ENCODE measurements around the gene HSPA1L. TPM values are rescaled to one million over a fixed set of nuclear protein-coding genes. Genes with fewer than 3 reads are reported as not detected.
A peak's percentile ranks its signal among the peaks of the same experiment; 100 is the strongest.

The HSPA1L gene
- total and polyA plus RNA-seq, 2 experiments from 2014 or later = 0.44 to 0.83 TPM

DNA sequence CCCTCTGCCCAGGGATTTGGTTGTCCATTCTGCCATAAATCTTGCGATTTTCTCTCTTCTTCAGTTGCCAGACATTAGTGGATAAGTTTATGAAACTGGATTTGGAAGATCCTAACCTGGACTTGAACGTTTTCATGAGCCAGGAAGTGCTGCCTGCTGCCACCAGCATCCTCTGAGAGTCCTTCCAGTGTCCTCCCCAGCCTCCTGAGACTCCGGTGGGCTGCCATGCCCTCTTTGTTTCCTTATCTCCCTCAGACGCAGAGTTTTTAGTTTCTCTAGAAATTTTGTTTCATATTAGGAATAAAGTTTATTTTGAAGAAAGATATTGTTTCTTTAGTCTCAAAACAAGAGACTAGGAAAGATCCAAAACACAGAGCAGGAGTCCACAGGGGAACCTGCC is 52.7 kb downstream of the HSPA1L start, which contains the start of gene SAPCD1:
TSS of gene SAPCD1 (plus strand) at position 301 of the 400 bp plus-strand sequence. CDS start 399 bp downstream, outside the sequence.
- Histone ChIP-seq H3K9me2 (ENCODE audit: insufficient read depth) (no peaks in the 10 kb centered on the region), H3K36me3 (ENCODE audit: insufficient read depth) (no peaks in the 10 kb centered on the region), H3F3A (replicated peaks; ENCODE audit: low read depth) (0 out of 2 replicates have a peak, but pooled peaks cover 2% of the 10 kb centered on the region), H3K4me2 (no peak within 1 kb of the TSS), H3K27me3 (ENCODE audit: insufficient read depth) (no peaks in the 10 kb centered on the region), H3K4me3 (no peak within 1 kb of the TSS), H3K27ac (ENCODE audit: low read depth) (no peak within 1 kb of the TSS), H2AFZ (no peak within 1 kb of the TSS), H4K20me1 (replicated peaks; ENCODE audit: insufficient read depth) (no peaks in the 10 kb centered on the region), H3K4me1 (ENCODE audit: insufficient read depth) (peaks cover 14% of the 10 kb centered on the region), H3K79me2 (replicated peaks; ENCODE audit: insufficient read depth) (no peaks in the 10 kb centered on the region)
- Mint-ChIP-seq H3K4me1 (peaks cover 24% of the 10 kb centered on the region), H3K9me3 (no peaks in the 10 kb centered on the region; the same call in 2 of the 3 replicates), H3K36me3 (ENCODE audit: low read depth) (peaks cover 22% of the 10 kb centered on the region), H3K27me3 (ENCODE audit: insufficient read depth, low read depth, poor library complexity) (peaks cover 7% of the 10 kb centered on the region), H3K27ac (peak within 1 kb of the TSS; percentile 59; the same call in 1 of the 2 replicates), H3K4me3 (peak within 1 kb of the TSS; percentile 2; the same call in 1 of the 3 replicates)
- ATAC-seq = no peak
- TF ChIP-seq POLR2AphosphoS5 (IDR thresholded peaks at IDR 0.05; ENCODE audit: low read depth) = no peak
- TF ChIP-seq, protein P1, sequence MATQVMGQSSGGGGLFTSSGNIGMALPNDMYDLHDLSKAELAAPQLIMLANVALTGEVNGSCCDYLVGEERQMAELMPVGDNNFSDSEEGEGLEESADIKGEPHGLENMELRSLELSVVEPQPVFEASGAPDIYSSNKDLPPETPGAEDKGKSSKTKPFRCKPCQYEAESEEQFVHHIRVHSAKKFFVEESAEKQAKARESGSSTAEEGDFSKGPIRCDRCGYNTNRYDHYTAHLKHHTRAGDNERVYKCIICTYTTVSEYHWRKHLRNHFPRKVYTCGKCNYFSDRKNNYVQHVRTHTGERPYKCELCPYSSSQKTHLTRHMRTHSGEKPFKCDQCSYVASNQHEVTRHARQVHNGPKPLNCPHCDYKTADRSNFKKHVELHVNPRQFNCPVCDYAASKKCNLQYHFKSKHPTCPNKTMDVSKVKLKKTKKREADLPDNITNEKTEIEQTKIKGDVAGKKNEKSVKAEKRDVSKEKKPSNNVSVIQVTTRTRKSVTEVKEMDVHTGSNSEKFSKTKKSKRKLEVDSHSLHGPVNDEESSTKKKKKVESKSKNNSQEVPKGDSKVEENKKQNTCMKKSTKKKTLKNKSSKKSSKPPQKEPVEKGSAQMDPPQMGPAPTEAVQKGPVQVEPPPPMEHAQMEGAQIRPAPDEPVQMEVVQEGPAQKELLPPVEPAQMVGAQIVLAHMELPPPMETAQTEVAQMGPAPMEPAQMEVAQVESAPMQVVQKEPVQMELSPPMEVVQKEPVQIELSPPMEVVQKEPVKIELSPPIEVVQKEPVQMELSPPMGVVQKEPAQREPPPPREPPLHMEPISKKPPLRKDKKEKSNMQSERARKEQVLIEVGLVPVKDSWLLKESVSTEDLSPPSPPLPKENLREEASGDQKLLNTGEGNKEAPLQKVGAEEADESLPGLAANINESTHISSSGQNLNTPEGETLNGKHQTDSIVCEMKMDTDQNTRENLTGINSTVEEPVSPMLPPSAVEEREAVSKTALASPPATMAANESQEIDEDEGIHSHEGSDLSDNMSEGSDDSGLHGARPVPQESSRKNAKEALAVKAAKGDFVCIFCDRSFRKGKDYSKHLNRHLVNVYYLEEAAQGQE (IDR thresholded peaks at IDR 0.05; ENCODE audit: unreplicated experiment) = no peak
- no peak for TF ChIP-seq STAT1 (IDR thresholded peaks at IDR 0.05; ENCODE audit: unreplicated experiment)
- TF ChIP-seq ETS1 (IDR thresholded peaks at IDR 0.05) = no peak
- TF ChIP-seq CTCF (conservative IDR thresholded peaks at IDR 0.05; ENCODE audit: low read depth in 2 of 2) = no peak
- no peak for TF ChIP-seq EZH2 (IDR thresholded peaks at IDR 0.05; ENCODE audit: low read depth, unreplicated experiment)
- TF ChIP-seq NANOG (IDR thresholded peaks at IDR 0.05; ENCODE audit: borderline replicate concordance) = no peak
- TF ChIP-seq ZNF114 (CRISPR knock-in tag; IDR thresholded peaks at IDR 0.05) = no peak
- no peak for TF ChIP-seq EZH2phosphoT487 (IDR thresholded peaks at IDR 0.05; ENCODE audit: unreplicated experiment)
- no peak for TF ChIP-seq JUNB (IDR thresholded peaks at IDR 0.05; ENCODE audit: unreplicated experiment)
- TF ChIP-seq ZNF331 (CRISPR knock-in tag; IDR thresholded peaks at IDR 0.05; ENCODE audit: low read depth) = no peak
- no peak for TF ChIP-seq CREB1 (CRISPR knock-in tag; IDR thresholded peaks at IDR 0.05; ENCODE audit: low read depth)
- TF ChIP-seq, protein P2, sequence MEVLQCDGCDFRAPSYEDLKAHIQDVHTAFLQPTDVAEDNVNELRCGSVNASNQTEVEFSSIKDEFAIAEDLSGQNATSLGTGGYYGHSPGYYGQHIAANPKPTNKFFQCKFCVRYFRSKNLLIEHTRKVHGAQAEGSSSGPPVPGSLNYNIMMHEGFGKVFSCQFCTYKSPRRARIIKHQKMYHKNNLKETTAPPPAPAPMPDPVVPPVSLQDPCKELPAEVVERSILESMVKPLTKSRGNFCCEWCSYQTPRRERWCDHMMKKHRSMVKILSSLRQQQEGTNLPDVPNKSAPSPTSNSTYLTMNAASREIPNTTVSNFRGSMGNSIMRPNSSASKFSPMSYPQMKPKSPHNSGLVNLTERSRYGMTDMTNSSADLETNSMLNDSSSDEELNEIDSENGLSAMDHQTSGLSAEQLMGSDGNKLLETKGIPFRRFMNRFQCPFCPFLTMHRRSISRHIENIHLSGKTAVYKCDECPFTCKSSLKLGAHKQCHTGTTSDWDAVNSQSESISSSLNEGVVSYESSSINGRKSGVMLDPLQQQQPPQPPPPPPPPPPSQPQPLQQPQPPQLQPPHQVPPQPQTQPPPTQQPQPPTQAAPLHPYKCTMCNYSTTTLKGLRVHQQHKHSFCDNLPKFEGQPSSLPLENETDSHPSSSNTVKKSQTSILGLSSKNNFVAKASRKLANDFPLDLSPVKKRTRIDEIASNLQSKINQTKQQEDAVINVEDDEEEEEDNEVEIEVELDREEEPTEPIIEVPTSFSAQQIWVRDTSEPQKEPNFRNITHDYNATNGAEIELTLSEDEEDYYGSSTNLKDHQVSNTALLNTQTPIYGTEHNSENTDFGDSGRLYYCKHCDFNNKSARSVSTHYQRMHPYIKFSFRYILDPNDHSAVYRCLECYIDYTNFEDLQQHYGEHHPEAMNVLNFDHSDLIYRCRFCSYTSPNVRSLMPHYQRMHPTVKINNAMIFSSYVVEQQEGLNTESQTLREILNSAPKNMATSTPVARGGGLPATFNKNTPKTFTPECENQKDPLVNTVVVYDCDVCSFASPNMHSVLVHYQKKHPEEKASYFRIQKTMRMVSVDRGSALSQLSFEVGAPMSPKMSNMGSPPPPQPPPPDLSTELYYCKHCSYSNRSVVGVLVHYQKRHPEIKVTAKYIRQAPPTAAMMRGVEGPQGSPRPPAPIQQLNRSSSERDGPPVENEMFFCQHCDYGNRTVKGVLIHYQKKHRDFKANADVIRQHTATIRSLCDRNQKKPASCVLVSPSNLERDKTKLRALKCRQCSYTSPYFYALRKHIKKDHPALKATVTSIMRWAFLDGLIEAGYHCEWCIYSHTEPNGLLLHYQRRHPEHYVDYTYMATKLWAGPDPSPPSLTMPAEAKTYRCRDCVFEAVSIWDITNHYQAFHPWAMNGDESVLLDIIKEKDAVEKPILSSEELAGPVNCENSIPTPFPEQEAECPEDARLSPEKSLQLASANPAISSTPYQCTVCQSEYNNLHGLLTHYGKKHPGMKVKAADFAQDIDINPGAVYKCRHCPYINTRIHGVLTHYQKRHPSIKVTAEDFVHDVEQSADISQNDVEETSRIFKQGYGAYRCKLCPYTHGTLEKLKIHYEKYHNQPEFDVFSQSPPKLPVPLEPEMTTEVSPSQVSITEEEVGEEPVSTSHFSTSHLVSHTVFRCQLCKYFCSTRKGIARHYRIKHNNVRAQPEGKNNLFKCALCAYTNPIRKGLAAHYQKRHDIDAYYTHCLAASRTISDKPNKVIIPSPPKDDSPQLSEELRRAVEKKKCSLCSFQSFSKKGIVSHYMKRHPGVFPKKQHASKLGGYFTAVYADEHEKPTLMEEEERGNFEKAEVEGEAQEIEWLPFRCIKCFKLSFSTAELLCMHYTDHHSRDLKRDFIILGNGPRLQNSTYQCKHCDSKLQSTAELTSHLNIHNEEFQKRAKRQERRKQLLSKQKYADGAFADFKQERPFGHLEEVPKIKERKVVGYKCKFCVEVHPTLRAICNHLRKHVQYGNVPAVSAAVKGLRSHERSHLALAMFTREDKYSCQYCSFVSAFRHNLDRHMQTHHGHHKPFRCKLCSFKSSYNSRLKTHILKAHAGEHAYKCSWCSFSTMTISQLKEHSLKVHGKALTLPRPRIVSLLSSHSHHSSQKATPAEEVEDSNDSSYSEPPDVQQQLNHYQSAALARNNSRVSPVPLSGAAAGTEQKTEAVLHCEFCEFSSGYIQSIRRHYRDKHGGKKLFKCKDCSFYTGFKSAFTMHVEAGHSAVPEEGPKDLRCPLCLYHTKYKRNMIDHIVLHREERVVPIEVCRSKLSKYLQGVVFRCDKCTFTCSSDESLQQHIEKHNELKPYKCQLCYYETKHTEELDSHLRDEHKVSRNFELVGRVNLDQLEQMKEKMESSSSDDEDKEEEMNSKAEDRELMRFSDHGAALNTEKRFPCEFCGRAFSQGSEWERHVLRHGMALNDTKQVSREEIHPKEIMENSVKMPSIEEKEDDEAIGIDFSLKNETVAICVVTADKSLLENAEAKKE (CRISPR knock-in tag; IDR thresholded peaks at IDR 0.05) = no peak
- DNase-seq (ENCODE audit: low spot score) = no peak

All from GM23338 (cell line).